Measurements from ENCODE around the gene GRID2.

DNA sequence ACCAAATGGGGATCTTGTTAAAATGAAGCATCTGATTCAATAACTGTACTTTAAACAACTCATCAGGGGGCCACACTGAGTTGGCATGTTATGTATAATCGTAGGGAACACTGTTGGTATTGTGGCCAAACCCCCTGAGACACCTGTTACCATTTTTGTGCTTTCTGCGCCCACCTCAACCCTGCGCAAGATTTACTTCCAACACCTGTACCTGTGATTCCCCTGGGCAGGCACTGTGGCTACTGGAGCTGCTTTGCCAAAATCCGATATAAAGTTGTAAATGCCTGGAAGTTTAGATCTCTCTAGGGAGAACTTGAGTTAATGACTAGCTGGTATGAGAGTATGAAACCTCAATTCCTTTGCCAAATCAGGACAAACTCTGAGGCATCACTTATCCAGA lies 1265.0 kb downstream of the GRID2 start:
- TF ChIP-seq, protein P1, sequence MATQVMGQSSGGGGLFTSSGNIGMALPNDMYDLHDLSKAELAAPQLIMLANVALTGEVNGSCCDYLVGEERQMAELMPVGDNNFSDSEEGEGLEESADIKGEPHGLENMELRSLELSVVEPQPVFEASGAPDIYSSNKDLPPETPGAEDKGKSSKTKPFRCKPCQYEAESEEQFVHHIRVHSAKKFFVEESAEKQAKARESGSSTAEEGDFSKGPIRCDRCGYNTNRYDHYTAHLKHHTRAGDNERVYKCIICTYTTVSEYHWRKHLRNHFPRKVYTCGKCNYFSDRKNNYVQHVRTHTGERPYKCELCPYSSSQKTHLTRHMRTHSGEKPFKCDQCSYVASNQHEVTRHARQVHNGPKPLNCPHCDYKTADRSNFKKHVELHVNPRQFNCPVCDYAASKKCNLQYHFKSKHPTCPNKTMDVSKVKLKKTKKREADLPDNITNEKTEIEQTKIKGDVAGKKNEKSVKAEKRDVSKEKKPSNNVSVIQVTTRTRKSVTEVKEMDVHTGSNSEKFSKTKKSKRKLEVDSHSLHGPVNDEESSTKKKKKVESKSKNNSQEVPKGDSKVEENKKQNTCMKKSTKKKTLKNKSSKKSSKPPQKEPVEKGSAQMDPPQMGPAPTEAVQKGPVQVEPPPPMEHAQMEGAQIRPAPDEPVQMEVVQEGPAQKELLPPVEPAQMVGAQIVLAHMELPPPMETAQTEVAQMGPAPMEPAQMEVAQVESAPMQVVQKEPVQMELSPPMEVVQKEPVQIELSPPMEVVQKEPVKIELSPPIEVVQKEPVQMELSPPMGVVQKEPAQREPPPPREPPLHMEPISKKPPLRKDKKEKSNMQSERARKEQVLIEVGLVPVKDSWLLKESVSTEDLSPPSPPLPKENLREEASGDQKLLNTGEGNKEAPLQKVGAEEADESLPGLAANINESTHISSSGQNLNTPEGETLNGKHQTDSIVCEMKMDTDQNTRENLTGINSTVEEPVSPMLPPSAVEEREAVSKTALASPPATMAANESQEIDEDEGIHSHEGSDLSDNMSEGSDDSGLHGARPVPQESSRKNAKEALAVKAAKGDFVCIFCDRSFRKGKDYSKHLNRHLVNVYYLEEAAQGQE (IDR thresholded peaks at IDR 0.05; ENCODE audit: insufficient read depth in 1 of 2, low read depth in 2 of 2, low read length in 2 of 2): no peak
- TF ChIP-seq POLR2AphosphoS5 (IDR thresholded peaks at IDR 0.05; ENCODE audit: low read depth, low read length) (no peak), TAF1 (IDR thresholded peaks at IDR 0.05; ENCODE audit: borderline replicate concordance, insufficient read depth, low read length) (no peak)
